Neural cell (in vitro differentiated cells): ENCODE measurements around the gene STMP1.
"Not testable (repeated sequence)": the region's sequence is repeated elsewhere in the genome, so short reads cannot be mapped to it uniquely, and the experiment has no call there.

Source experiments
- CTCF ChIP-seq: fragments of 450-650 bp; IDR thresholded peaks from 2 replicates; pipeline ENCODE4 v1.5.1; 2014; ENCODE audit warnings: antibody characterized with exemption, mild to moderate bottlenecking, moderate library complexity; ENCODE audit not compliant: poor library complexity, severe bottlenecking
- EP300 ChIP-seq: fragments of 450-650 bp; conservative IDR thresholded peaks from 2 replicates; pipeline ENCODE4 v1.6.1; 2014; ENCODE audit warnings: antibody characterized with exemption, mild to moderate bottlenecking, moderate library complexity; ENCODE audit not compliant: poor library complexity, severe bottlenecking
- EZH2 ChIP-seq: fragments of 200-600, 300-800 bp; shearing (Covaris generic), sonication (generic); IDR thresholded peaks from 2 replicates; pipeline ENCODE4 v1.6.1; 2014; ENCODE audit warnings: antibody characterized with exemption, low read length, borderline replicate concordance, mild to moderate bottlenecking; ENCODE audit not compliant: insufficient read depth, poor library complexity, severe bottlenecking
- MXI1 ChIP-seq: fragments of 450-650 bp; conservative IDR thresholded peaks from 2 replicates; pipeline ENCODE4 v1.6.1; 2014; ENCODE audit warnings: antibody characterized with exemption, mild to moderate bottlenecking; ENCODE audit not compliant: poor library complexity, severe bottlenecking
- POLR2AphosphoS5 ChIP-seq: IDR thresholded peaks from 2 replicates; pipeline ENCODE4 v1.6.1; 2012
- RAD21 ChIP-seq: fragments of 450-650 bp; conservative IDR thresholded peaks from 2 replicates; pipeline ENCODE4 v1.6.1; 2014; ENCODE audit warnings: antibody characterized with exemption, mild to moderate bottlenecking, moderate library complexity
- REST ChIP-seq: IDR thresholded peaks from 2 replicates; pipeline ENCODE4 v1.6.1; 2012; ENCODE audit warnings: borderline replicate concordance
- SMC3 ChIP-seq: fragments of 450-650 bp; conservative IDR thresholded peaks from 2 replicates; pipeline ENCODE4 v1.6.1; 2014; ENCODE audit warnings: antibody characterized with exemption, mild to moderate bottlenecking, moderate library complexity; ENCODE audit not compliant: poor library complexity
- TAF1 ChIP-seq: IDR thresholded peaks from 2 replicates; pipeline ENCODE4 v1.6.1; 2012; ENCODE audit warnings: low read depth

- not testable (repeated sequence) for TF ChIP-seq CTCF, EZH2, TAF1, POLR2AphosphoS5, REST, RAD21, EP300, MXI1, SMC3
Measured at GRCh38 chr7:135668852-135669395, 6.6 kb downstream of the STMP1 start.
